ENCODE measurements around the gene PHYHIPL. TPM values are rescaled to one million over a fixed set of nuclear protein-coding genes. Genes with fewer than 3 reads are reported as not detected.

PHYHIPL gene
- total RNA-seq, 1 donor from 2014 or later, result not detected

DNA sequence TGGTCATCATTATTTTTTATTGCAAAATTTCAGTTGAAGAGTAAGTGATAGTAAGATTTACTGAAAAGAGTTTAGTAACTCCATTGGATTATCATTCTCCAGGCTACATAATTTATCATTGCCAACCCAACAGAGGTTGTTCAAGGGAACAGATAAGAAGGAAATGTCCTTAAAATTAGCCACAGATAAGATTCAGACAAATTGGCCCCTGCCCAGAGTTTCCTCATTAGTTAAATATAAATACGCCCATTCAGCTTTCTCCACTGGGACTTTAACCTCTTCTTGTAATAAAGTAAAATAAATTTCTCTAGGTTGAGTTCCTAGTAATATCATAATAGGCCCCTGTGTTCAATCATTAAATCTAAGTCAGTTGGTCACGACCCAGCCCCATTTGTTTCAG lies 27.7 kb upstream of the PHYHIPL start:
- Histone ChIP-seq H3K27me3 (no peaks in the 10 kb centered on the region), H3K27ac (no peak overlapping the region), H3K4me3 (no peak overlapping the region), H3K4me1 (no peaks in the 10 kb centered on the region), H3K9me3 (no peaks in the 10 kb centered on the region), H3K36me3 (no peaks in the 10 kb centered on the region)
- TF ChIP-seq, protein P1, sequence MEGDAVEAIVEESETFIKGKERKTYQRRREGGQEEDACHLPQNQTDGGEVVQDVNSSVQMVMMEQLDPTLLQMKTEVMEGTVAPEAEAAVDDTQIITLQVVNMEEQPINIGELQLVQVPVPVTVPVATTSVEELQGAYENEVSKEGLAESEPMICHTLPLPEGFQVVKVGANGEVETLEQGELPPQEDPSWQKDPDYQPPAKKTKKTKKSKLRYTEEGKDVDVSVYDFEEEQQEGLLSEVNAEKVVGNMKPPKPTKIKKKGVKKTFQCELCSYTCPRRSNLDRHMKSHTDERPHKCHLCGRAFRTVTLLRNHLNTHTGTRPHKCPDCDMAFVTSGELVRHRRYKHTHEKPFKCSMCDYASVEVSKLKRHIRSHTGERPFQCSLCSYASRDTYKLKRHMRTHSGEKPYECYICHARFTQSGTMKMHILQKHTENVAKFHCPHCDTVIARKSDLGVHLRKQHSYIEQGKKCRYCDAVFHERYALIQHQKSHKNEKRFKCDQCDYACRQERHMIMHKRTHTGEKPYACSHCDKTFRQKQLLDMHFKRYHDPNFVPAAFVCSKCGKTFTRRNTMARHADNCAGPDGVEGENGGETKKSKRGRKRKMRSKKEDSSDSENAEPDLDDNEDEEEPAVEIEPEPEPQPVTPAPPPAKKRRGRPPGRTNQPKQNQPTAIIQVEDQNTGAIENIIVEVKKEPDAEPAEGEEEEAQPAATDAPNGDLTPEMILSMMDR (IDR thresholded peaks at IDR 0.05), result no peak
- DNase-seq (ENCODE audit: low spot score in 2 of 2), result no peak
- intact Hi-C loops (cut with DNase I), result no loop called here

GRCh38 chr10:59155556-59155955 lies 20.9 kb upstream of the PHYHIPL start:
- TF ChIP-seq, protein P1 (IDR thresholded peaks at IDR 0.05), result no peak
- intact Hi-C loops (cut with DNase I), result no loop called here

DNA sequence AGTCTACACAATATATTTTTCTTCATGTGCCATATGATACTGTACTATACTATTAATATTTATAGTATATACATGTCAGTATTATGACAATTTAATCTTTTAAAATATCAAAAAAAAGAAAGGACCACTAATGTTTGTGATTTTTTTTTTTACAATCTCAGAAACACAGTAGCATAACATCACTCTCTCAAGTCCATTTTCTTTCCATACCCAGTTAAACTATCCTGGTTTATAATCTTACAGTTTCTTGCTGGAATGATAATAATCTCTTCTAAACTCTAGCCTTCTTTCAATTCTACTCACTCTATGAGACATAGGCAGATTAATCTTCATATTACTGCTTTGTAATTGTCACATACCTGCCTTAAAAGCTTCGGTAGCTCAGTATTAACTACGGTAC lies 8.9 kb upstream of the PHYHIPL start:
- no peaks in the 10 kb centered on the region for H3K36me3 ChIP-seq
- H3K4me3 ChIP-seq, result no peak overlapping the region
- no peaks in the 10 kb centered on the region for H3K9me3 ChIP-seq
- intact Hi-C loops (cut with DNase I), result no loop called here
- TF ChIP-seq, protein P1 (IDR thresholded peaks at IDR 0.05), result no peak
- DNase-seq (ENCODE audit: low spot score in 2 of 2), result no peak
- H3K27ac ChIP-seq, result no peak overlapping the region
- no peaks in the 10 kb centered on the region for H3K4me1 ChIP-seq
- no peaks in the 10 kb centered on the region for H3K27me3 ChIP-seq

More at GRCh38 chr10:59155556-59155955, 20.9 kb upstream of the PHYHIPL start:
- Histone ChIP-seq H3K36me3 (no peaks in the 10 kb centered on the region), H3K4me1 (no peaks in the 10 kb centered on the region), H3K4me3 (no peak overlapping the region), H3K9me3 (no peaks in the 10 kb centered on the region), H3K27ac (no peak overlapping the region), H3K27me3 (no peaks in the 10 kb centered on the region)
- no peak for DNase-seq (ENCODE audit: low spot score in 2 of 2)

GRCh38 chr10:59172567-59172966 lies 3.9 kb upstream of the PHYHIPL start:
- Histone ChIP-seq H3K27ac (no peak overlapping the region), H3K9me3 (no peaks in the 10 kb centered on the region), H3K27me3 (no peaks in the 10 kb centered on the region), H3K4me1 (peaks cover 4 to 12% of the 10 kb centered on the region in 2 donors), H3K4me3 (no peak overlapping the region), H3K36me3 (no peaks in the 10 kb centered on the region)
- TF ChIP-seq, protein P1 (IDR thresholded peaks at IDR 0.05), result no peak
- intact Hi-C loops (cut with DNase I), result no loop called here
- DNase-seq (ENCODE audit: low spot score in 2 of 2), result no peak

GRCh38 chr10:59173414-59173813 lies 3.0 kb upstream of the PHYHIPL start:
- H3K36me3 ChIP-seq, result no peaks in the 10 kb centered on the region
- intact Hi-C loops (cut with DNase I), result no loop called here
- peaks cover 4 to 15% of the 10 kb centered on the region in 2 donors for H3K4me1 ChIP-seq
- TF ChIP-seq, protein P1 (IDR thresholded peaks at IDR 0.05), result no peak
- H3K4me3 ChIP-seq, result no peak overlapping the region
- no peak overlapping the region for H3K27ac ChIP-seq
- H3K9me3 ChIP-seq, result no peaks in the 10 kb centered on the region
- no peak for DNase-seq (ENCODE audit: low spot score in 2 of 2)
- H3K27me3 ChIP-seq, result no peaks in the 10 kb centered on the region

Measured in ascending aorta (tissue), 2 donors.